ENCODE data around the gene SH3TC1. TPM values are rescaled to one million over a fixed set of nuclear protein-coding genes. Genes with fewer than 3 reads are reported as not detected.

Gene SH3TC1
- total and polyA plus RNA-seq, 10 donors = 23.3 to 157 (median 62.0) TPM

DNA sequence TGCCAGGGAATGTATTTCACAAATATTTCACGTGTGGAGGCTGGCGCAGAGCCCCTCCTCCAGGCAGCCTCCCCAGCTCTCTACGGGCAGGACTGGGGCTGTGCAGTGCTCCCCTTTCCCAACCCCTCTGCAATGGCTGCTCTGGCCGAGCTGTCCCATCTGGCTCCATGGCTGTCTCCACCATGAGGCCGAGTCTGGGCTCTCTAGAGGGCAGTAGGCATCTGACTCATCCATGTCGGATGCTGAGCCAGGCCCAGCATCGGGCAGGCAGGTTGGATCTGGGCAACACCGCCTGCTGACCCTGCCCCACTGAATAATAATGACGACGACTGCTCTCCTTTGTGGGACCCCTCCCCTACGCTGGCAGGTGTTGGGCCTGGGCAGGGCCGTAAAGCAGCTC, 11.0 kb upstream of the SH3TC1 start:
- Histone ChIP-seq H3K9me3 (no peaks in the 10 kb centered on the region), H3K4me3 (no peak overlapping the region), H3K27ac (no peak overlapping the region), H3K27me3 (replicated peaks in 1 of 7) (no peaks in the 10 kb centered on the region), H3K4me1 (peaks cover 27 to 64% (median 47%) of the 10 kb centered on the region in 6 donors), H3K36me3 (no peaks in the 10 kb centered on the region)
- 86 to 91% (median 89%) methylated on average over 9 to 12 of the region's 12 CpGs for WGBS, 5 donors
- intact Hi-C loops (cut with DNase I; ENCODE audit: low total_unique reads) = no loop called here
- DNase-seq = no peak
- TF ChIP-seq CTCF (IDR thresholded peaks at IDR 0.05 in 8 of 11, conservative IDR thresholded peaks at IDR 0.05 in 3 of 11) = no peak
- no peak for TF ChIP-seq POLR2A (IDR thresholded peaks at IDR 0.05)
- TF ChIP-seq POLR2AphosphoS5 (IDR thresholded peaks at IDR 0.05) = no peak

GRCh38 chr4:8188743-8189550, 10.1 kb upstream of the SH3TC1 start:
- H3K27me3 ChIP-seq (replicated peaks in 1 of 7) = no peaks in the 10 kb centered on the region
- WGBS, 5 donors = 62 to 78% (median 66%) methylated on average over 17 to 29 of the region's 29 CpGs
- no peak overlapping the region for H3K4me3 ChIP-seq
- no peaks in the 10 kb centered on the region for H3K9me3 ChIP-seq
- peaks cover 23 to 64% (median 50%) of the 10 kb centered on the region in 6 donors for H3K4me1 ChIP-seq
- no peak for TF ChIP-seq POLR2A (IDR thresholded peaks at IDR 0.05)
- no peak for TF ChIP-seq CTCF (IDR thresholded peaks at IDR 0.05 in 8 of 11, conservative IDR thresholded peaks at IDR 0.05 in 3 of 11)
- TF ChIP-seq POLR2AphosphoS5 (IDR thresholded peaks at IDR 0.05) = peak; percentile 8 to 56 (median 42)
- no peaks in the 10 kb centered on the region for H3K36me3 ChIP-seq
- no peak for DNase-seq
- peak overlapping the region in 6 of 8 donors; percentile 13 to 88 (median 86) for H3K27ac ChIP-seq
- intact Hi-C loops (cut with DNase I; ENCODE audit: low total_unique reads) = no loop called here

DNA sequence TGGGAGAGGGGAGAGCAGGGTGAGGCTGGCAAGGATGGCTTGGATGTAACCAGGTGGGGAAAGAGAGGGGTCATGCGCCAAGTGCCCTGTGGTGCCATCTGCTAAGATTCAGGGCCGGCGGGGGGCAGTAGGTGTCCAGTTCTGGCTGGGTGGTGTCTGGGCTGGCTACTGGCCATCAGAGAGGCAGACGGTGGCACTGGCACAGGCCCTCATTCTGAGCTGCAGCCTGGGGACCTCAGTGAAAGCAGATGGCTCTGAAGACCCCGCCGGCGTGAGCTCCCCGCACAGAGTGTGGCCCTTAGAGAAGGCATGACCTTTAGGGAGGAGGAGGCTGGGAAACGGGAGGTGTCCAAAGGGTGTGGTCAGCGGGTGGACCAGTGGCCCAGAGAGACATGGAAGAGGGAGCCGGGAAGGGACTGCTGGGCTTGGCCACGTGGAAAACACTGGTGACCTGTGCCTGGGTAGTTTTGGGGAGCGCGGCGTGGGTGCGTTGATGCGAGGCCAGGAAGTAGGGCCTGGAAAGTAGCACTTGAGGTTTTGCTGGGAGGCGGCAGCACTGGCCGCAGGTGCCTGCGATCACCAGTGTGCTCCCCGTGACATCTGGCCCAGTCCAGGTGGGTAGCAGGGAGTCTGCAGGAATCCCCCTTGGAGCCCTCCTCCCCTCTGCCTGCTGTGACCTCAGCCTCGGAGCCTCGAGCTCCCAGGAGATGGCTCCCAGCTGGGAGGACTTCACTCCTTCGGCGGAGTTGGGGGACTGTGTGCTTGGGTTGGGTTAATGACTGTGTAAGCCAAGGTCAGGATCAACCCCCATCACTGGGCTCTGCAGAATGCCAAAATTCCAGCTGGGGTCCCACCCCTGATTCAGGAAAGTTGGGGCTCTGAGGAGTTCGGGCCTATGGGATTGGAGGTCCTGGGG, 9.3 kb upstream of the SH3TC1 start:
- Histone ChIP-seq H3K36me3 (no peaks in the 10 kb centered on the region), H3K4me3 (no peak overlapping the region), H3K27ac (peak overlapping the region; percentile 57 to 88 (median 84)), H3K9me3 (no peaks in the 10 kb centered on the region), H3K4me1 (peaks cover 20 to 61% (median 50%) of the 10 kb centered on the region in 6 donors), H3K27me3 (replicated peaks in 1 of 7) (no peaks in the 10 kb centered on the region)
- intact Hi-C loops (cut with DNase I; ENCODE audit: low total_unique reads) = loop anchor here (2.0 kb wide), 1 partner anchor 31 kb away; the partner anchor contains the start of gene ABLIM2
- 74 to 86% (median 78%) methylated on average over 24 to 26 of the region's 26 CpGs for WGBS, 5 donors
- TF ChIP-seq POLR2A (IDR thresholded peaks at IDR 0.05) (no peak), POLR2AphosphoS5 (IDR thresholded peaks at IDR 0.05) (no peak), CTCF (IDR thresholded peaks at IDR 0.05 in 8 of 11, conservative IDR thresholded peaks at IDR 0.05 in 3 of 11) (no peak)
- no peak for DNase-seq
